Peyer's patch (tissue), 4 donors: ENCODE measurements around the gene UGCG.

Source experiments
- CTCF ChIP-seq, 6 experiments: fragments of 450-650 bp in 4 of 6; fragments of 200-600 bp in 2 of 6; sonication (generic) in 1 of 6; IDR thresholded peaks; one replicate each; pipeline ENCODE4 v1.5.1; 2017 to 2019; ENCODE audit warnings: antibody characterized with exemption in 6 of 6, mild to moderate bottlenecking in 3 of 6, moderate library complexity in 1 of 6
- POLR2A ChIP-seq, 2 donors: fragments of 450-650 bp; IDR thresholded peaks; one replicate each; pipeline ENCODE4 v1.5.1; 2017; ENCODE audit warnings: antibody characterized with exemption in 2 of 2, mild to moderate bottlenecking in 2 of 2, moderate library complexity in 2 of 2

- TF ChIP-seq CTCF (IDR thresholded peaks at IDR 0.05) (no peak), POLR2A (IDR thresholded peaks at IDR 0.05) (no peak)
Observed at GRCh38 chr9:111924281-111924680, 27.7 kb downstream of the UGCG start.
